K562 (cell line): ENCODE measurements around the gene PTH1R. TPM values are rescaled to one million over a fixed set of nuclear protein-coding genes. Genes with fewer than 3 reads are reported as not detected.

Source experiments
- ATF3 ChIP-seq, 2 experiments: fragments of 450-650 bp in 1 of 2; sonication (generic) in 1 of 2; formaldehyde crosslinking in 1 of 2; IDR thresholded peaks in 1 of 2; conservative IDR thresholded peaks in 1 of 2; 2 replicates each; pipeline versions ENCODE4 v1.6.1 to v1.8.1; 2016 to 2023; ENCODE audit warnings: mild to moderate bottlenecking in 2 of 2, moderate library complexity in 2 of 2, inconsistent platforms in 1 of 2, missing genetic modification reagents in 1 of 2
- CREBBP ChIP-seq: IDR thresholded peaks from one replicate; pipeline ENCODE4 v1.6.1; 2012; ENCODE audit warnings: low read depth, mild to moderate bottlenecking, control low read depth, inconsistent platforms, low read length
- CREM ChIP-seq: IDR thresholded peaks from 2 replicates; pipeline ENCODE4 v1.6.1; 2014; ENCODE audit warnings: antibody characterized with exemption, low read depth
- CTCFL ChIP-seq: IDR thresholded peaks from 2 replicates; pipeline ENCODE4 v1.6.1; 2011; ENCODE audit warnings: borderline replicate concordance, low read depth, mild to moderate bottlenecking, moderate library complexity, low read length; ENCODE audit not compliant: insufficient read depth, poor library complexity, severe bottlenecking
- EGR1 ChIP-seq: fragments of 450-650 bp; conservative IDR thresholded peaks from 2 replicates; pipeline ENCODE4 v1.6.1; 2017; ENCODE audit warnings: mild to moderate bottlenecking
- FOXJ3 ChIP-seq: sonication (generic); formaldehyde crosslinking; IDR thresholded peaks from 2 replicates; pipeline ENCODE4 v1.4.0; 2020; ENCODE audit warnings: mild to moderate bottlenecking, missing genetic modification reagents
- NR2C1 ChIP-seq, 2 experiments: fragments of 450-650 bp; IDR thresholded peaks; 2 replicates each; pipeline ENCODE4 v1.6.1; 2017; ENCODE audit warnings: mild to moderate bottlenecking in 2 of 2, antibody characterized with exemption in 1 of 2, inconsistent platforms in 1 of 2, missing compliant biosample characterization in 1 of 2, missing genetic modification characterization in 1 of 2
- STAT6 ChIP-seq: sonication (generic); formaldehyde crosslinking; IDR thresholded peaks from 2 replicates; pipeline ENCODE4 v1.8.1; 2023; ENCODE audit warnings: mild to moderate bottlenecking, missing genetic modification reagents
- TCF7 ChIP-seq: sonication (generic); IDR thresholded peaks from 2 replicates; pipeline ENCODE4 v1.6.1; 2016; ENCODE audit warnings: antibody characterized with exemption, borderline replicate concordance
- TEAD1 ChIP-seq, 2 experiments: fragments of 450-650 bp in 1 of 2; sonication (generic) in 1 of 2; formaldehyde crosslinking; IDR thresholded peaks; 2 replicates each; pipeline versions ENCODE4 v1.4.0 to v1.8.0; 2020 to 2022; ENCODE audit warnings: mild to moderate bottlenecking in 2 of 2, missing genetic modification reagents in 1 of 2
- TOE1 ChIP-seq, 2 experiments: fragments of 450-650 bp in 1 of 2; sonication (generic) in 1 of 2; formaldehyde crosslinking in 1 of 2; IDR thresholded peaks; 2 replicates each; pipeline versions ENCODE4 v1.7.1 to v1.8.0; 2016 to 2022; ENCODE audit warnings: borderline replicate concordance in 2 of 2, mild to moderate bottlenecking in 2 of 2, antibody characterized with exemption in 1 of 2, inconsistent platforms in 1 of 2, low read depth in 1 of 2, missing genetic modification reagents in 1 of 2, moderate library complexity in 1 of 2
- ZBTB11 ChIP-seq, 3 experiments: fragments of 200-800 bp in 1 of 3; fragments of 250-450 bp in 1 of 3; fragments of 450-650 bp in 1 of 3; sonication (Bioruptor Pico) in 1 of 3; sonication (Bioruptor generic) in 1 of 3; formaldehyde crosslinking in 1 of 3; IDR thresholded peaks; 2 replicates each; pipeline versions ENCODE4 v1.6.1 to v1.8.0; 2016 to 2022; ENCODE audit warnings: mild to moderate bottlenecking in 2 of 3, missing genetic modification characterization in 2 of 3, missing compliant biosample characterization in 1 of 3, moderate library complexity in 1 of 3
- ZBTB17 ChIP-seq: fragments of 450-650 bp; formaldehyde crosslinking; IDR thresholded peaks from 2 replicates; pipeline ENCODE4 v1.4.0; 2020; ENCODE audit warnings: mild to moderate bottlenecking
- ZFX ChIP-seq: sonication (generic); formaldehyde crosslinking; IDR thresholded peaks from 2 replicates; pipeline ENCODE4 v1.8.0; 2022; ENCODE audit warnings: mild to moderate bottlenecking, missing genetic modification reagents, moderate library complexity
- ZNF408 ChIP-seq: fragments of 250-450 bp; sonication (Bioruptor Pico); IDR thresholded peaks from 2 replicates; pipeline ENCODE4 v1.4.0; 2020; ENCODE audit warnings: low read depth, mild to moderate bottlenecking, moderate library complexity
- polyA plus RNA-seq, 8 experiments: library from polyadenylated mRNA; depleted of rRNA in 4 of 8; stranded (reverse) in 5 of 8; unstranded in 3 of 8; fragments of >200 nt; fragmentation: Nextera tagmentation in 2 of 8; fragmentation: Illumina TruSeq in 1 of 8; extraction: Ambion mirVana in 2 of 8; extraction: Trizol in 1 of 8; gene quantifications; 2 replicates each; pipeline versions ENCODE4 v1.2.1 to v1.2.3, GENCODE V29; 2011 to 2014; ENCODE audit warnings: inconsistent platforms in 1 of 8, missing spikeins in 1 of 8
- total RNA-seq, 7 experiments: library from RNA; depleted of rRNA in 6 of 7; stranded (reverse); fragments of >200 nt in 6 of 7; fragmentation: Illumina TruSeq in 2 of 7; extraction: Trizol in 2 of 7; gene quantifications; 2 replicates each; pipeline versions ENCODE4 v1.2.1 to v1.2.3, GENCODE V29; 2011 to 2021; ENCODE audit warnings: low replicate concordance in 1 of 7

PTH1R gene
- total and polyA plus RNA-seq, 9 of the 15 experiments (the other 6 are each of a cell fraction or from before 2014, with no cell fraction given), result not detected

DNA sequence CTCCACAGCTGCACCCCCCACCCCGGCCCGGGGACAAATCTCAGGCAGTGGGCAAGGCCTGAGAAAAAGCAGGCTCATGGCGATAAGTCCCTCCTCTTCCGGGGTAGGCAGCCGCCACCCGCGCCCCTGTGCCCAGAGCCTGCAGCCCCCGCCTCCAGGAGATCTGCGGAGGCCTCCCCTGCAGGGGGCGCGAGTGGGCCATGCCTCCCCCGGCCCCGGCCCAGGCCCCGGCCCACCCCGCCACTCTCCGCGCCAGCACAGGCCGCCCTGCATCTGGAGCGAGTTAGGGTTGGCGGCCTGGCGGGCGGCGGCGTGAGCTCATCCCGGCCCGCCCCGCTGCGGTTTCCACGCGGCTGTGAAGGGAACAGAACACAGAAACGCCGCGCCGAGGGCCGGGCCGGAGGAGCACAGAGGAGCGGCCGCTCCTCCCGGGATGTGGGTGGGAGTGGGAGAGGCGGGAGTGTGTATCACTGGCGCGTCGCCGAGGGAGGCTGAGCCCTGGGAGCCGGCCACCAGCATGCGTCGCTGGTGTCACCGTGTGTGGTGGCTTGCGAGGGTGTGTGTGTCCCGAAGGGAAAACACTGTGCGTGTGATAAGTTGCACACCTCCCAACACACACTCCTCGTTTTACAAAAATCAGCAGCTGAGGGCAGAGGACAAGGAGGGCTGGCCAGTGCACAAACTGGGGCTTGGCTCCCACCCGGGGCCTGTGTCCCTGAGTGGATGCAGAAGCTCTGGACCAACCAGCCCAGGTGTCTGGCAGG lies 31.5 kb upstream of the PTH1R start (continued):
- TF ChIP-seq TOE1 (IDR thresholded peaks at IDR 0.05; ENCODE audit: borderline replicate concordance), result no peak
- TF ChIP-seq TOE1 (CRISPR knock-in tag; IDR thresholded peaks at IDR 0.05; ENCODE audit: borderline replicate concordance, low read depth), result 0 out of 2 replicates have a peak, but pooled peaks have one; percentile 55
- TF ChIP-seq CREM, result no peak
- no peak for TF ChIP-seq TCF7
- peak; percentile 28; the same call in 1 of the 2 replicates for TF ChIP-seq STAT6 (CRISPR knock-in tag)
- no peak; the same call in 1 of the 2 replicates for TF ChIP-seq ATF3 (IDR thresholded peaks at IDR 0.05)
- peak; percentile 40; the same call in 1 of the 2 replicates for TF ChIP-seq ATF3 (CRISPR knock-in tag; conservative IDR thresholded peaks at IDR 0.05)
- no peak for TF ChIP-seq ZBTB17
- 0 out of 6 replicates have a peak, but pooled peaks of 1 of the 3 experiments have one; percentile 17 for TF ChIP-seq ZBTB11 (CRISPR knock-in tag; IDR thresholded peaks at IDR 0.05)
- peak; percentile 40 for TF ChIP-seq EGR1
- TF ChIP-seq ZNF408 (CRISPR knock-in tag), result no peak
- TF ChIP-seq ZFX (CRISPR knock-in tag), result peak; percentile 86
- no peak for TF ChIP-seq TEAD1 (CRISPR knock-in tag; IDR thresholded peaks at IDR 0.05)
- no peak for TF ChIP-seq FOXJ3 (CRISPR knock-in tag)
- no peak for TF ChIP-seq NR2C1 (IDR thresholded peaks at IDR 0.05)
- TF ChIP-seq NR2C1 (tag; IDR thresholded peaks at IDR 0.05), result no peak
- TF ChIP-seq CTCFL, result peak; percentile 22
- TF ChIP-seq CREBBP, result no peak
